ENCODE data around the gene LIPE. TPM values are rescaled to one million over a fixed set of nuclear protein-coding genes. Genes with fewer than 3 reads are reported as not detected.

Gene LIPE
- total RNA-seq, 1 experiment from 2014 or later = 17.1 TPM

DNA sequence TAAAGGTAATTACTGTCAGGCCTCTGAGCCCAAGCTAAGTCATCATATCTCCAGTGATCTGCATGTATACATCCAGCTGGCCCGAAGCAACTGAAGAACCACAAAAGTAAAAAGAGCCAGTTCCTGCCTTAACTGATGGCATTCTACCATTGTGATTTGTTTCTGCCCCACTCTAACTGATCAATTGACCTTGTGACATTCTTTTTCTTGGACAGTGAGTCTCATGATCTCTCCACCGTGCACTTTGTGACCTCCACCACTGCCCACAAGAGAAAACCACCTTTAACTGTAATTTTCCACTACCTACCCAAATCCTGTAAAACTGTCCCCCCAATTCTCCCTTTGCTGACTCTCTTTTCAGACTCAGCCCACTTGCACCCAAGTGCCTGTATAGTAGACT, 32.7 kb upstream of the LIPE start:
- Mint-ChIP-seq H3K9me3 (ENCODE audit: low read depth, unreplicated experiment) (peaks cover 3% of the 10 kb centered on the region), H3K27ac (ENCODE audit: unreplicated experiment) (peak overlapping the region; percentile 0), H3K27me3 (ENCODE audit: unreplicated experiment) (no peaks in the 10 kb centered on the region), H3K4me1 (ENCODE audit: low read depth, unreplicated experiment) (peaks cover 52% of the 10 kb centered on the region), H3K4me3 (ENCODE audit: low read depth, unreplicated experiment) (no peak overlapping the region), H3K36me3 (ENCODE audit: insufficient read depth, unreplicated experiment) (no peaks in the 10 kb centered on the region)
- BruUV-seq (replicated peaks) = no TSS peak
- TF ChIP-seq, protein P1, sequence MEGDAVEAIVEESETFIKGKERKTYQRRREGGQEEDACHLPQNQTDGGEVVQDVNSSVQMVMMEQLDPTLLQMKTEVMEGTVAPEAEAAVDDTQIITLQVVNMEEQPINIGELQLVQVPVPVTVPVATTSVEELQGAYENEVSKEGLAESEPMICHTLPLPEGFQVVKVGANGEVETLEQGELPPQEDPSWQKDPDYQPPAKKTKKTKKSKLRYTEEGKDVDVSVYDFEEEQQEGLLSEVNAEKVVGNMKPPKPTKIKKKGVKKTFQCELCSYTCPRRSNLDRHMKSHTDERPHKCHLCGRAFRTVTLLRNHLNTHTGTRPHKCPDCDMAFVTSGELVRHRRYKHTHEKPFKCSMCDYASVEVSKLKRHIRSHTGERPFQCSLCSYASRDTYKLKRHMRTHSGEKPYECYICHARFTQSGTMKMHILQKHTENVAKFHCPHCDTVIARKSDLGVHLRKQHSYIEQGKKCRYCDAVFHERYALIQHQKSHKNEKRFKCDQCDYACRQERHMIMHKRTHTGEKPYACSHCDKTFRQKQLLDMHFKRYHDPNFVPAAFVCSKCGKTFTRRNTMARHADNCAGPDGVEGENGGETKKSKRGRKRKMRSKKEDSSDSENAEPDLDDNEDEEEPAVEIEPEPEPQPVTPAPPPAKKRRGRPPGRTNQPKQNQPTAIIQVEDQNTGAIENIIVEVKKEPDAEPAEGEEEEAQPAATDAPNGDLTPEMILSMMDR (IDR thresholded peaks at IDR 0.05; ENCODE audit: unreplicated experiment) = no peak
- intact Hi-C loops (cut with micrococcal nuclease; ENCODE audit: unreplicated experiment) = loop anchor here (5.0 kb wide), 1 partner anchor 37 kb away; no protein-coding TSS in a partner anchor
- CTCF ChIA-PET = interaction anchor here (0.7 to 1.0 kb wide), 2 partner anchors 24 to 69 kb away, joined by 3 read pairs; no protein-coding TSS in a partner anchor
- DNase-seq = no peak

DNA sequence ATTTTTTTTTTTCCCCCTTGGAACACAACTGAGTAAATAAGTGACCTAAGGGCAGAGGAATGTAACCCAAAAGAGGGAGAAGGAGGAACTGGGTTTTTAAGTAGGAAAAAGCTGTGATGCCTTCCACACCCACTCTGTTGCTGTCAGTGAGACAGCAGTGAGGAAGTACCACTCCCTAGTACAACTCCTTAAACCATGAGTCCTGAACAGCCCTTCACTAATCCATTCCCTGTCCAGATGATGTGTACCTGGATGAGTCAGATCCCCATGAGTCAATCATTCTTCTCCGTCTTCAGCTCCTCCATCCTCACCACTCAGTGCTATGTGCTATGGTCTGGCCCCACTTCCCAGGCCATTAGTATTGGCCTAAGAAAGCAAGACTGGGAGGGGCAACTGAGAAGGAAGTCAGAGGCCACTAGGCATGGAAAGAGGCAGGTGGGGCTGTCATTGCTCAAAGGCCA, 28.5 kb upstream of the LIPE start:
- DNase-seq = peak; percentile 82
- Mint-ChIP-seq H3K4me1 (ENCODE audit: low read depth, unreplicated experiment) (peaks cover 46% of the 10 kb centered on the region), H3K27me3 (ENCODE audit: unreplicated experiment) (no peaks in the 10 kb centered on the region), H3K27ac (ENCODE audit: unreplicated experiment) (peak overlapping the region; percentile 82), H3K36me3 (ENCODE audit: insufficient read depth, unreplicated experiment) (no peaks in the 10 kb centered on the region), H3K4me3 (ENCODE audit: low read depth, unreplicated experiment) (no peak overlapping the region), H3K9me3 (ENCODE audit: low read depth, unreplicated experiment) (peaks cover 3% of the 10 kb centered on the region)
- no TSS peak for BruUV-seq (replicated peaks)
- intact Hi-C loops (cut with micrococcal nuclease; ENCODE audit: unreplicated experiment) = loop anchor here (1.0 kb wide), 1 partner anchor 73 kb away; the partner anchor contains the start of gene CEACAM1
- TF ChIP-seq, protein P1 (IDR thresholded peaks at IDR 0.05; ENCODE audit: unreplicated experiment) = no peak
- CTCF ChIA-PET = interaction anchor here (0.5 to 3.1 kb wide), 9 partner anchors 9 to 482 kb away, joined by 3 to 22 read pairs (median 5); partner anchors contain the start of gene CEACAM1

DNA sequence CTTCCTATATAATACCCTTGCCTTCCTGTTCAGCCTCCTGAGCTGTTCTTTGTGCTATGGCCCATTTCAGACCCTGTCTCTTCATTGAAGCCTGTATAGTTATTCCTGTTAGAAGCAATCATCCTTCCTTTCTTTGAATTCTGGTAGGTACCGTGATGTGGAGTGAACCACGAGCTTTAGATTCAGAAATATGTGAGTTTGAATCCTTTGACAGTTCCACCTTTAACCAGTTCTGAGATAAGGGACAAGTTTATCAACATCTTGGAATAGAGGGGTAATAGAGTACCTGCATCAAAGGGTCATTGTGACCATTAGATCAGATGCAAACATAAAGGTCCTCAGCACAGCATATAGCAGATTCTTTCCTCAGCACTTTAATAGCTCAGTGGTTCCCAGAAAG, 27.9 kb upstream of the LIPE start:
- DNase-seq = no peak
- Mint-ChIP-seq H3K4me3 (ENCODE audit: low read depth, unreplicated experiment) (no peak overlapping the region), H3K27me3 (ENCODE audit: unreplicated experiment) (no peaks in the 10 kb centered on the region), H3K27ac (ENCODE audit: unreplicated experiment) (peak overlapping the region; percentile 82), H3K9me3 (ENCODE audit: low read depth, unreplicated experiment) (peaks cover 1% of the 10 kb centered on the region), H3K36me3 (ENCODE audit: insufficient read depth, unreplicated experiment) (no peaks in the 10 kb centered on the region), H3K4me1 (ENCODE audit: low read depth, unreplicated experiment) (peaks cover 40% of the 10 kb centered on the region)
- intact Hi-C loops (cut with micrococcal nuclease; ENCODE audit: unreplicated experiment) = loop anchor here (1.0 kb wide), 1 partner anchor 73 kb away; the partner anchor contains the start of gene CEACAM1
- BruUV-seq (replicated peaks) = no TSS peak
- CTCF ChIA-PET = interaction anchor here (0.5 to 3.1 kb wide), 6 partner anchors 14 to 483 kb away, joined by 3 to 22 read pairs (median 6); partner anchors contain the start of gene CEACAM1
- TF ChIP-seq, protein P1 (IDR thresholded peaks at IDR 0.05; ENCODE audit: unreplicated experiment) = no peak

DNA sequence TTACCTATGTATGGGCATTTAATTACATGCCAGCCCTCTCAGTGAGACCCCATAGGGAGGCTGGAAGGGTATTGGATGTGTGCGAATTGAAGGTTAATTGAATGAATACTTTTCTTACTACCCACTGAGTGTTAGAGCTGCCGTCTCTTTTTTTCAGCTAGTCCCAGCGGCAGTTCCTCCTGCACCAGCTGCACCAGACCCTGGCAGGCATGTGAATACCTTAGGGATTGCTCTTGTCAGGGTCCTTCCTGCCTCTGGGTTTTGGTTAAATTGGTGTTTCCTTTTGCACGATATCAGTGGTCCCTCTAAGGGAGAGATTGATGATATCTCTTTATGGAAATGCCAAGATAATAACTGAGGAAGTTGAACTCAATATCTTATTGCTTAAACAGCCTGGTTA, 25.4 kb upstream of the LIPE start:
- TF ChIP-seq, protein P1 (IDR thresholded peaks at IDR 0.05; ENCODE audit: unreplicated experiment) = no peak
- Mint-ChIP-seq H3K27ac (ENCODE audit: unreplicated experiment) (no peak overlapping the region), H3K9me3 (ENCODE audit: low read depth, unreplicated experiment) (no peaks in the 10 kb centered on the region), H3K4me1 (ENCODE audit: low read depth, unreplicated experiment) (peaks cover 34% of the 10 kb centered on the region), H3K36me3 (ENCODE audit: insufficient read depth, unreplicated experiment) (no peaks in the 10 kb centered on the region), H3K27me3 (ENCODE audit: unreplicated experiment) (no peaks in the 10 kb centered on the region), H3K4me3 (ENCODE audit: low read depth, unreplicated experiment) (no peak overlapping the region)
- no TSS peak for BruUV-seq (replicated peaks)
- intact Hi-C loops (cut with micrococcal nuclease; ENCODE audit: unreplicated experiment) = no loop called here
- CTCF ChIA-PET = interaction anchor here (0.7 to 3.9 kb wide), 3 partner anchors 11 to 435 kb away, joined by 3 to 65 read pairs (median 25); partner anchors contain the start of genes CEACAM1 and CXCL17
- no peak for DNase-seq
